GM12801 (cell line): ENCODE measurements around the gene CYLD.

Experiments
- TF ChIP-seq, protein P1 (sequence below): IDR thresholded peaks from one replicate; pipeline ENCODE4 v1.5.1; 2011; ENCODE audit warnings: control low read depth; ENCODE audit not compliant: insufficient read length; ENCODE audit errors: extremely low read depth

CYLD gene

DNA sequence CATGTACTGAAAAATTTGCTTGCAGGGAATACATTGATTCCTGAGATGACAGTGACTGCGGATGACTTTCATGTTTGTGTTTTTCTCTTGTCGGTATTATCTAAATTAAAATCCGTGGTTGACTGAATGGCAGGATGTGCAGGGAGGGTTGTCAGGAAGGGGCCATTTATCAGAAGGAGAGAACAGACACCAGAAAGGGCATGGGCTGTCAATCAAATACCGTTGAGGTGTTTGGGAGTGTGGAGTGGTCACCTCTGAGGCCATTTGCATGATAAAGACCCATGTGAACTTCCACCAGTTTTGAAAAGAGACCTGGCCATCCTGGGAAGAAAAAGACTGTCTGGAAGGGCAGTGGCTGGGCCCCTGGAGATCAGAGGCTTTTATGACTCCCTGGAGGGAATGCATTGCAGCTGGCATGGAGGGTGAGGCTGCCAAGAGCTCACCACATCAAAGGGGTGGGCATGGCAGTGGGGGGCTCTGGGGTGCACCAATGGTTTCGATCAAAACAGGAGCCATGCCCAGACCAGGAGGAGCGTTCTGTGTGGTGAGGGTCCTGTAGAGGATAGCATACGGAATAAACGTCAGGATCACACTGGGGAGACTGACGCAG lies 67.1 kb downstream of the CYLD start:
- TF ChIP-seq, protein P1, sequence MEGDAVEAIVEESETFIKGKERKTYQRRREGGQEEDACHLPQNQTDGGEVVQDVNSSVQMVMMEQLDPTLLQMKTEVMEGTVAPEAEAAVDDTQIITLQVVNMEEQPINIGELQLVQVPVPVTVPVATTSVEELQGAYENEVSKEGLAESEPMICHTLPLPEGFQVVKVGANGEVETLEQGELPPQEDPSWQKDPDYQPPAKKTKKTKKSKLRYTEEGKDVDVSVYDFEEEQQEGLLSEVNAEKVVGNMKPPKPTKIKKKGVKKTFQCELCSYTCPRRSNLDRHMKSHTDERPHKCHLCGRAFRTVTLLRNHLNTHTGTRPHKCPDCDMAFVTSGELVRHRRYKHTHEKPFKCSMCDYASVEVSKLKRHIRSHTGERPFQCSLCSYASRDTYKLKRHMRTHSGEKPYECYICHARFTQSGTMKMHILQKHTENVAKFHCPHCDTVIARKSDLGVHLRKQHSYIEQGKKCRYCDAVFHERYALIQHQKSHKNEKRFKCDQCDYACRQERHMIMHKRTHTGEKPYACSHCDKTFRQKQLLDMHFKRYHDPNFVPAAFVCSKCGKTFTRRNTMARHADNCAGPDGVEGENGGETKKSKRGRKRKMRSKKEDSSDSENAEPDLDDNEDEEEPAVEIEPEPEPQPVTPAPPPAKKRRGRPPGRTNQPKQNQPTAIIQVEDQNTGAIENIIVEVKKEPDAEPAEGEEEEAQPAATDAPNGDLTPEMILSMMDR = no peak

DNA sequence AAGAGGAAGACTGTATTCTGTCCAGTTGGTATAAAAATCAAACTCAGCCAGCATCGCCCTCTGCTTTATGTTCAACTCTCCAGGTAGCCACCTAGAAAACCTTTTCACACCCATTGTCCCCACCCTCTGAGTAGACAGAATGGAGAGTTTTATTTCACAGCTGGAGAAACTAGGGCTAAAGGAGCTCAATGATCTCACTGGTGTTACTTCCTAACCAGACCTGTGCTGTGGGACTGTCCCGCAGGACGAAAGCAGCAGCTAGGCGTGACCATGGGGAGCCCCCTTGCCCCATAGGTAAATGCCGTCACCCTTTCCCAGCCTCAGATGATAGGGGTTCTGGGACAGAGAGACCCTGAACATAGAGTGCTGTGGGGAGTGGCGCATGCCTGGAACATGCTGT lies 67.7 kb downstream of the CYLD start:
- TF ChIP-seq, protein P1 = no peak

DNA sequence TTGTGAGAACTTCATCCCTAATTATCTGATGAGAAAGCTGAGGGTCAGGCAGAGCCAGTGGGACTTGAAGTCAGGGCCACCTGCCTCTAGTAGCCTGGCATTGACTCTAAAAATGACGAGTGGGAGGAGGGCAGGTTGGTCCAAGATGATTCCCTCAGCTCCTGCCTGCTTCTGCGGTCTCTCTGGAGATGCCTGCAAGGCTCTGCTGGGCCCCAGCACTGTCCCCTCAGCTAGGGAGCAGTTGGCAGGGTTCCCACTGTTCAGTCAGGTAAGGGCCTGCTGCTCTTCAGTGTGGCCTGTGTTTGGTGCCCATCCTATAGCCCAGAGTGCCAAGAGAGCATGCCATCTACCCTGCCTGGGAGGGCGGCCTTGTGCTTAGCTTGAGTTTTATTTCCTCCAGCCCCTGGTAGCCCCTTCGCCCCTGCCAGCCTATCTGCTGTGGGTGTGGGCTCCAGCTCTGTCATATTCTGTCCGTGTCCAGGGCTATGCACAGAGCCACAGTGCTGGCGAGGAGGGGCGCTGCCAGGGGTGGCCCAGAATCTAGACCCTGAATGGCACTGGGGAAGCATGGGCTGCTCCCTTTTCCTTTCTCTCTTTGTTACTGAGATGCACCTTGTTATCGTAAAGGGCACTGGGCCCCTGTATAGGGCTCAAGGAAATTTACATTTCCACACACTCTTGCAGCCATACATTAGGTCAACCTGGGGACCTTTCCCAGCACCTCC lies 68.5 kb downstream of the CYLD start:
- TF ChIP-seq, protein P1 = no peak

DNA sequence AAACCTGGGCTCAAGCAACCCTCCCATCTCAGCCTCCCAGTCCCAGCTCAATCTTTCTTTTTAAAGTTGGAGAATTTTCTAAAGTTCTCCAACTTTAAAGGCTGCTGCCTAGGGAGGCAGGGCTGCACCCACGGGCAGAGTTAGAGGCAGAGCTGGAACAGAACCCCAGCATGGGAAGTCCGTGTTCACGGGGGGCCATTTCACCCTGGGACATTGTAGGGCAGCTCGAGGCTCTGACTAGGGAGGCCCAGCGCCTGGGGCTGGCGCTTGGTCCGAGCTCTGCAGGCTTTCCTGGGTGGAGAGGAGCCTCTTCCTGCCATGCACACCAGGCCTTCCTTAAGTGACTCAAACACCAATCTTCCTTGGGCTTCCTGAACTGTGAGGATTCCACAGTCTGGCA lies 70.2 kb downstream of the CYLD start:
- TF ChIP-seq, protein P1 = no peak

DNA sequence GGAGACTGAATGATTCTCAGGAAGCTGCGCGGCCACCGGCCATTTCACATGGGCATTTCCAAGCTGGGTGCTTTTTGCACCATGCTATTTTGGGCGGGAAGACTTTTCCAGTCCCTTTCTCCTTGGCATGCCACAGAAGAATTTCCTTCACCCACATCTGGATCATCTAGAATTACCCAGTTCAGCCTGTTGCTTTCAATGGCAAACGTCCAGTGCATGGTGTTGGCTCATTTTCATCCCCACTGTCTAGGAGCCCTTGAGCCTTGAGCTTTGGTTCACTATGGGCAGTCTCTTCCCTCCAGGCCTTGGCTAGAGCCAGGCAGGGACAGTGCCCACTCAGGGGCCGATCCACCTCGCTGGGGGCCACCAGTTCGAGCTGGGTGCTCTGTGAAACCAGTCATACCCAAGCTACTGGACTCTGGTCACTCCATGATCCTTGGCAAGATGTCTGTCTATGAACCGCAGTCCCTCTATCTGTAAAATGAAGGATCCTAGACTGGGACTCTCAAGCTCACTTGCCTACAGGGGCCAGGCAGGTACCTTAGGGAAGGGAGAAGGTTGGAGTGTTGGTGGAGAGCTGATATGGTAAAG lies 71.1 kb downstream of the CYLD start:
- TF ChIP-seq, protein P1 = no peak

DNA sequence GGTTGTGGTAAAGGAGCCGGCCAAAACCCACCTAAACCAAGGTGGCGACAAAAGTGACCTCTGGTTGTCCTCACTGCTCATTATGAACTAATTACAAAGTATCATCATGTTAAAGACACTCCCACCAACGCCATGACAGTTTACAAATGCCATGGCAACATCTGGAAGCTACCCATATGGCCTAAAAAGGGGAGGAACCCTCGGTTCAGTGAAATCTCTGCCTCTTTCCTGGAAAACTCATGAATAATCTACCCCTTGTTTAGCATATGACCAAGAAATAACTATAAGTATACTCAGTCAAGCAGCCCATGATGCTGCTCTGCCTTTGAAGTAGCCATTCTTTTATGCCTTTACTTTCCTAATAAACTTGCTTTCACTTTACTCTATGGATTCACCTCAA lies 72.2 kb downstream of the CYLD start:
- TF ChIP-seq, protein P1 = no peak

DNA sequence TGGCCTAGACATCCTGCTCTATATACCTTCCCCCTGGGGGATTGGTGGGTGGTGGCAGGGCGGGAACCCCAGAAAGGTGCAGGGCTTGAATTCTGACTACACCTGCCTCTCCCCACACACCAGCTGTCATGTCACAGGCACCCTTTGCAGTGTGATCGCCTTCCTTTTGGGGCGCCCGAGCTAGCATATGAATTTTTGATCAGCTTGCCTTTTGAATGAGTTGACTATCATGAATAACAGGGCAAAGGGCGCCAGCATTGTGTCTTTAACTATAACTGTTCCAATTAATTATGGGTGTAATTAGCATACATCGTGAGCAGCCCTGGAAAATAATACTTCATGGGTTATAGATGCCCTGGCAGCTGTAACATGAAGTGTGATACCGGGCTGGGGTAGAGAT lies 72.7 kb downstream of the CYLD start:
- TF ChIP-seq, protein P1 = no peak
